ENCODE results near the gene FAAP20. TPM values are rescaled to one million over a fixed set of nuclear protein-coding genes. Genes with fewer than 3 reads are reported as not detected.

Gene FAAP20
- total and polyA plus RNA-seq, 9 of the 15 experiments (the other 6 are each of a cell fraction or from before 2014, with no cell fraction given) = 0.58 to 143 (median 9.9) TPM

DNA sequence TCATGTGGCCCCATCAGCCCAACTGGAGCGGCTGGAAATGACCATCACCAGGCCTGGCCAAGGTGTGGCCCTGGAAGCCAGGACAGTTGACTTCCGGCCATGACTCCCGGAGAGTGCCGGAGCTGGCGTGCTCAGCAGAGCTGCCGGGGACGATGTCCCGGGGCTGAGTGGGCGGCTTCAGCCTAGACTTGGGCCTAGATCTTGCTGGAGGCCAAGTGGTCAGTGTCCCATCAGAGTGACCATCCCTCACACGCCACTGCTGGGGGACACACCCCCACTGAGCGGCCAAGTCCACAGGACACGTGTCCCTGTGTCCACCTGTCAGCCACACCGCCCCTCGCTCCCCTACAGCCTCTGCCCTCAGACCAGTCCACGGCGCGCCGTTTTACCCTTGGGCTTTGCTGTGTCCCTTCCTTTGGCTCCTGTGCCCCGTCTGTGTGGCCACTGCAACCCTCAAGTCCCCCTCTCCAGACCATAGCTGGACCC is 4.0 kb downstream of the FAAP20 start:
- peak overlapping the region; percentile 44 for H3K4me3 ChIP-seq
- H3K79me2 ChIP-seq (ENCODE audit: control insufficient read depth, insufficient read depth, low read length) = peaks cover 38% of the 10 kb centered on the region
- peak overlapping the region; percentile 84 for H3K4me2 ChIP-seq (ENCODE audit: insufficient read depth, low read length)
- ATAC-seq (no peak), DNase-seq (ENCODE audit: extremely low read depth in 1 of 4, low spot score in 3 of 4) (no peak), FAIRE-seq (no peak)
- BruUV-seq (replicated peaks) = no TSS peak
- H3K9ac ChIP-seq (ENCODE audit: insufficient read depth in 1 of 2, low read depth in 2 of 2, low read length in 2 of 2) = peak overlapping the region; percentile 61 to 86; a peak in 3 of 4 replicates
- in situ Hi-C loops (cut with MboI) = loop anchor here (10.0 to 25.0 kb wide), 2 partner anchors 184 to 347 kb away; partner anchors contain the start of genes HES5 and PANK4
- no peak overlapping the region for H2AFZ ChIP-seq (ENCODE audit: low read depth, low read length)
- H3K4me1 ChIP-seq (replicated peaks in 1 of 2; ENCODE audit: control insufficient read depth in 2 of 2, insufficient read depth in 2 of 2, low read length in 2 of 2) = peaks cover 28 to 82% of the 10 kb centered on the region in 2 experiments
- no peaks in the 10 kb centered on the region for H3K9me1 ChIP-seq (ENCODE audit: control insufficient read depth, insufficient read depth, low read length)
- no peaks in the 10 kb centered on the region for H4K20me1 ChIP-seq (replicated peaks; ENCODE audit: control insufficient read depth, insufficient read depth, low read length)
- no peaks in the 10 kb centered on the region for H3K27me3 ChIP-seq (ENCODE audit: control insufficient read depth in 2 of 2, insufficient read depth in 2 of 2, low read length in 2 of 2)
- 87% methylated on average over 19 of the region's 19 CpGs for WGBS (ENCODE audit: insufficient coverage, low coverage, missing lambda C conversion rate)
- H3K27ac ChIP-seq (ENCODE audit: extremely low read depth, low read depth, low read length) = no peak overlapping the region
- peaks cover 28% of the 10 kb centered on the region for H3K36me3 ChIP-seq (ENCODE audit: control insufficient read depth, insufficient read depth, low read length)
- ChIA-PET CTCF (ENCODE audit: low intra/inter-chr PET ratio) (interaction anchor here (0.5 kb wide), 1 partner anchor 200 kb away, joined by 3 read pairs; no protein-coding TSS in a partner anchor), POLR2A (interaction anchor here (0.8 to 1.3 kb wide), 4 partner anchors 9 to 186 kb away, joined by 3 to 4 read pairs (median 4); no protein-coding TSS in a partner anchor)
- intact Hi-C loops (cut with micrococcal nuclease) = loop anchor here (10.0 kb wide), 1 partner anchor 354 kb away; no protein-coding TSS in a partner anchor
- no peaks in the 10 kb centered on the region for H3K9me3 ChIP-seq (replicated peaks; ENCODE audit: control insufficient read depth, insufficient read depth, low read depth, low read length)
- no peak for TF ChIP-seq ZBTB2 (IDR thresholded peaks at IDR 0.05)
- TF ChIP-seq, protein P1, sequence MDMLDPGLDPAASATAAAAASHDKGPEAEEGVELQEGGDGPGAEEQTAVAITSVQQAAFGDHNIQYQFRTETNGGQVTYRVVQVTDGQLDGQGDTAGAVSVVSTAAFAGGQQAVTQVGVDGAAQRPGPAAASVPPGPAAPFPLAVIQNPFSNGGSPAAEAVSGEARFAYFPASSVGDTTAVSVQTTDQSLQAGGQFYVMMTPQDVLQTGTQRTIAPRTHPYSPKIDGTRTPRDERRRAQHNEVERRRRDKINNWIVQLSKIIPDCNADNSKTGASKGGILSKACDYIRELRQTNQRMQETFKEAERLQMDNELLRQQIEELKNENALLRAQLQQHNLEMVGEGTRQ (CRISPR knock-in tag; IDR thresholded peaks at IDR 0.05) = 0 out of 2 replicates have a peak, but pooled peaks have one; percentile 0
- TF ChIP-seq BRD9 (IDR thresholded peaks at IDR 0.05; ENCODE audit: low read depth, partially characterized antibody) = no peak
- TF ChIP-seq SRSF9 (IDR thresholded peaks at IDR 0.05; ENCODE audit: borderline replicate concordance, low read depth, low read length) = no peak
- TF ChIP-seq ZNF212 (CRISPR knock-in tag; IDR thresholded peaks at IDR 0.05) = no peak
- TF ChIP-seq, protein P2, sequence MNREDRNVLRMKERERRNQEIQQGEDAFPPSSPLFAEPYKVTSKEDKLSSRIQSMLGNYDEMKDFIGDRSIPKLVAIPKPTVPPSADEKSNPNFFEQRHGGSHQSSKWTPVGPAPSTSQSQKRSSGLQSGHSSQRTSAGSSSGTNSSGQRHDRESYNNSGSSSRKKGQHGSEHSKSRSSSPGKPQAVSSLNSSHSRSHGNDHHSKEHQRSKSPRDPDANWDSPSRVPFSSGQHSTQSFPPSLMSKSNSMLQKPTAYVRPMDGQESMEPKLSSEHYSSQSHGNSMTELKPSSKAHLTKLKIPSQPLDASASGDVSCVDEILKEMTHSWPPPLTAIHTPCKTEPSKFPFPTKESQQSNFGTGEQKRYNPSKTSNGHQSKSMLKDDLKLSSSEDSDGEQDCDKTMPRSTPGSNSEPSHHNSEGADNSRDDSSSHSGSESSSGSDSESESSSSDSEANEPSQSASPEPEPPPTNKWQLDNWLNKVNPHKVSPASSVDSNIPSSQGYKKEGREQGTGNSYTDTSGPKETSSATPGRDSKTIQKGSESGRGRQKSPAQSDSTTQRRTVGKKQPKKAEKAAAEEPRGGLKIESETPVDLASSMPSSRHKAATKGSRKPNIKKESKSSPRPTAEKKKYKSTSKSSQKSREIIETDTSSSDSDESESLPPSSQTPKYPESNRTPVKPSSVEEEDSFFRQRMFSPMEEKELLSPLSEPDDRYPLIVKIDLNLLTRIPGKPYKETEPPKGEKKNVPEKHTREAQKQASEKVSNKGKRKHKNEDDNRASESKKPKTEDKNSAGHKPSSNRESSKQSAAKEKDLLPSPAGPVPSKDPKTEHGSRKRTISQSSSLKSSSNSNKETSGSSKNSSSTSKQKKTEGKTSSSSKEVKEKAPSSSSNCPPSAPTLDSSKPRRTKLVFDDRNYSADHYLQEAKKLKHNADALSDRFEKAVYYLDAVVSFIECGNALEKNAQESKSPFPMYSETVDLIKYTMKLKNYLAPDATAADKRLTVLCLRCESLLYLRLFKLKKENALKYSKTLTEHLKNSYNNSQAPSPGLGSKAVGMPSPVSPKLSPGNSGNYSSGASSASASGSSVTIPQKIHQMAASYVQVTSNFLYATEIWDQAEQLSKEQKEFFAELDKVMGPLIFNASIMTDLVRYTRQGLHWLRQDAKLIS (CRISPR knock-in tag; IDR thresholded peaks at IDR 0.05) = no peak
- no peak for TF ChIP-seq PREB (CRISPR knock-in tag; IDR thresholded peaks at IDR 0.05)
- peak; percentile 59 for TF ChIP-seq EGR1 (conservative IDR thresholded peaks at IDR 0.05)
- no peak for TF ChIP-seq BCL6 (CRISPR knock-in tag; IDR thresholded peaks at IDR 0.05)
- TF ChIP-seq HNRNPL (IDR thresholded peaks at IDR 0.05; ENCODE audit: low read depth, low read length) = 0 out of 2 replicates have a peak, but pooled peaks have one; percentile 0
- TF ChIP-seq ZFPM2 (CRISPR knock-in tag; IDR thresholded peaks at IDR 0.05) = no peak
- TF ChIP-seq ZNF668 (CRISPR knock-in tag; IDR thresholded peaks at IDR 0.05) = no peak
- TF ChIP-seq NFIX (CRISPR knock-in tag; IDR thresholded peaks at IDR 0.05; ENCODE audit: low read depth) = no peak
- 0 out of 2 replicates have a peak, but pooled peaks have one; percentile 10 for TF ChIP-seq ZBTB7A (IDR thresholded peaks at IDR 0.05; ENCODE audit: borderline replicate concordance, control insufficient read depth, low read depth, low read length)
- TF ChIP-seq POLR2G (IDR thresholded peaks at IDR 0.05; ENCODE audit: low read depth, low read length) = peak; percentile 11; the same call in 1 of the 2 replicates
- no peak for TF ChIP-seq CBX1 (IDR thresholded peaks at IDR 0.05; ENCODE audit: low read depth)
